A673 (cell line): ENCODE measurements around the gene MSI2.

Source experiments
- EZH2 ChIP-seq: fragments of 200-600 bp; sonication (generic); IDR thresholded peaks from 2 replicates; pipeline ENCODE4 v1.6.1; 2017; ENCODE audit warnings: borderline replicate concordance, low read depth, mild to moderate bottlenecking, mixed read lengths, antibody characterized with exemption, low read length; ENCODE audit not compliant: poor library complexity, severe bottlenecking
- TF ChIP-seq, protein P1 (sequence below): fragments of 300-800, 200-600 bp; sonication (generic); conservative IDR thresholded peaks from 2 replicates; pipeline ENCODE4 v1.5.1; 2017; ENCODE audit warnings: low read depth, mild to moderate bottlenecking, antibody characterized with exemption, low read length, moderate library complexity, mixed read lengths

DNA sequence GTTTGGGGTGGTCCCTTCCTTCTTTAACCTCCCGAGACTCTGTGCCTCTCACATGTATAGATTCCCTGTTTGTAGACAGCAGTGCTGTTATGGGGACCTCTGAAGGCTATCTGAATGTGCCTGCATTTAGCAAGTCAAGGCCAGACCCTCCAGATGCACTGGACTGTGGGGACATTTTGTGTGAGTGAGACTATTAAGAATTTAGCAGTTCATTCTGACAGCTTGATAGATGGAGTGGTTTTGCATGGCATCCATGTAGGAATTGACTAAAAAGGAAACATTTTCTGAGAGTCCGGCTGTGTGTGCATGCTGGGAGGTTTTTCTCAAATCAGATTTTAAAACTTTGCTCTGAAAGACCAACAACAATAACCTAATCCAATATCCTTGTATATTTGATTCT lies 226.3 kb downstream of the MSI2 start:
- TF ChIP-seq, protein P1, sequence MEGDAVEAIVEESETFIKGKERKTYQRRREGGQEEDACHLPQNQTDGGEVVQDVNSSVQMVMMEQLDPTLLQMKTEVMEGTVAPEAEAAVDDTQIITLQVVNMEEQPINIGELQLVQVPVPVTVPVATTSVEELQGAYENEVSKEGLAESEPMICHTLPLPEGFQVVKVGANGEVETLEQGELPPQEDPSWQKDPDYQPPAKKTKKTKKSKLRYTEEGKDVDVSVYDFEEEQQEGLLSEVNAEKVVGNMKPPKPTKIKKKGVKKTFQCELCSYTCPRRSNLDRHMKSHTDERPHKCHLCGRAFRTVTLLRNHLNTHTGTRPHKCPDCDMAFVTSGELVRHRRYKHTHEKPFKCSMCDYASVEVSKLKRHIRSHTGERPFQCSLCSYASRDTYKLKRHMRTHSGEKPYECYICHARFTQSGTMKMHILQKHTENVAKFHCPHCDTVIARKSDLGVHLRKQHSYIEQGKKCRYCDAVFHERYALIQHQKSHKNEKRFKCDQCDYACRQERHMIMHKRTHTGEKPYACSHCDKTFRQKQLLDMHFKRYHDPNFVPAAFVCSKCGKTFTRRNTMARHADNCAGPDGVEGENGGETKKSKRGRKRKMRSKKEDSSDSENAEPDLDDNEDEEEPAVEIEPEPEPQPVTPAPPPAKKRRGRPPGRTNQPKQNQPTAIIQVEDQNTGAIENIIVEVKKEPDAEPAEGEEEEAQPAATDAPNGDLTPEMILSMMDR: no peak
- TF ChIP-seq EZH2: no peak
